HepG2 (cell line): Measurements from ENCODE around the gene ZNF652. TPM values are rescaled to one million over a fixed set of nuclear protein-coding genes. Genes with fewer than 3 reads are reported as not detected.

Experiments used
- ATF7-NPFF ChIP-seq: sonication (generic); formaldehyde crosslinking; IDR thresholded peaks from 2 replicates; pipeline ENCODE4 v1.8.1; 2023; ENCODE audit warnings: mild to moderate bottlenecking, low read depth, missing genetic modification reagents, moderate library complexity
- CREM ChIP-seq, 2 experiments: sonication (generic) in 1 of 2; formaldehyde crosslinking in 1 of 2; IDR thresholded peaks; 2 replicates each; pipeline versions ENCODE4 v1.4.0 to v1.6.1; 2016 to 2020; ENCODE audit warnings: antibody characterized with exemption in 1 of 2, mild to moderate bottlenecking in 1 of 2, missing genetic modification reagents in 1 of 2
- HOXA9 ChIP-seq: sonication (generic); formaldehyde crosslinking; IDR thresholded peaks from 2 replicates; pipeline ENCODE4 v1.8.1; 2022; ENCODE audit warnings: missing genetic modification reagents, mild to moderate bottlenecking, moderate library complexity, borderline replicate concordance
- MEIS1 ChIP-seq: sonication (generic); formaldehyde crosslinking; IDR thresholded peaks from 2 replicates; pipeline ENCODE4 v1.9.0; 2021; ENCODE audit warnings: mild to moderate bottlenecking, missing genetic modification reagents, moderate library complexity, borderline replicate concordance
- PHF21A ChIP-seq: sonication (generic); formaldehyde crosslinking; IDR thresholded peaks from 2 replicates; pipeline ENCODE4 v1.5.0; 2020; ENCODE audit warnings: mild to moderate bottlenecking, missing genetic modification reagents
- RBFOX2 ChIP-seq: fragments of 200-400 bp; formaldehyde crosslinking; IDR thresholded peaks from 2 replicates; pipeline ENCODE4 v1.6.1; 2017; ENCODE audit warnings: low read depth, mild to moderate bottlenecking, low read length
- RBM39 ChIP-seq: fragments of 200-400 bp; formaldehyde crosslinking; IDR thresholded peaks from one replicate; pipeline ENCODE4 v1.6.1; 2018; ENCODE audit warnings: antibody characterized with exemption, mild to moderate bottlenecking, low read depth, low read length; ENCODE audit not compliant: poor library complexity, severe bottlenecking
- RXRB ChIP-seq: IDR thresholded peaks from 2 replicates; pipeline ENCODE4 v1.6.1; 2016; ENCODE audit warnings: borderline replicate concordance, missing genetic modification reagents, missing compliant biosample characterization
- TAF1 ChIP-seq: sonication (generic); formaldehyde crosslinking; IDR thresholded peaks from 2 replicates; pipeline ENCODE4 v1.4.0; 2020; ENCODE audit warnings: missing genetic modification reagents
- TBX2 ChIP-seq: sonication (generic); formaldehyde crosslinking; IDR thresholded peaks from 2 replicates; pipeline ENCODE4 v1.5.0; 2020; ENCODE audit warnings: missing genetic modification reagents, mild to moderate bottlenecking, borderline replicate concordance
- TRIM24 ChIP-seq: sonication (generic); formaldehyde crosslinking; IDR thresholded peaks from 2 replicates; pipeline ENCODE4 v1.8.0; 2022; ENCODE audit warnings: mild to moderate bottlenecking, missing genetic modification reagents
- ZNF431 ChIP-seq: sonication (generic); formaldehyde crosslinking; IDR thresholded peaks from 2 replicates; pipeline ENCODE4 v1.9.0; 2022; ENCODE audit warnings: missing genetic modification reagents, low read depth, mild to moderate bottlenecking, borderline replicate concordance
- ZNF598 ChIP-seq: sonication (generic); formaldehyde crosslinking; IDR thresholded peaks from 2 replicates; pipeline ENCODE4 v1.5.1; 2020; ENCODE audit warnings: mild to moderate bottlenecking, missing genetic modification reagents, borderline replicate concordance
- ZNF607 ChIP-seq: sonication (generic); formaldehyde crosslinking; IDR thresholded peaks from 2 replicates; pipeline ENCODE4 v1.5.1; 2020; ENCODE audit warnings: missing genetic modification reagents, mild to moderate bottlenecking, borderline replicate concordance
- ZNF768 ChIP-seq: sonication (generic); formaldehyde crosslinking; IDR thresholded peaks from 2 replicates; pipeline ENCODE4 v1.4.0; 2020; ENCODE audit warnings: missing genetic modification reagents
- polyA plus RNA-seq, 8 experiments: library from polyadenylated mRNA; depleted of rRNA in 3 of 8; stranded (reverse) in 7 of 8; unstranded in 1 of 8; fragments of >200 nt; fragmentation: Illumina TruSeq in 4 of 8; extraction: Trizol in 4 of 8; gene quantifications; 2 replicates each; pipeline versions ENCODE4 v1.2.1 to v1.2.3, GENCODE V29; 2011 to 2016; ENCODE audit warnings: low read depth in 4 of 8, missing spikeins in 1 of 8, mixed read lengths in 1 of 8; ENCODE audit not compliant: insufficient read depth in 1 of 8
- total RNA-seq, 5 experiments: library from RNA; depleted of rRNA; stranded (reverse); fragments of >200 nt; fragmentation: Illumina TruSeq; extraction: Trizol; gene quantifications; 2 replicates each; pipeline ENCODE4 v1.2.3, GENCODE V29; 2016; ENCODE audit warnings: low read depth in 1 of 5
- TF ChIP-seq, protein P1 (sequence below): sonication (generic); formaldehyde crosslinking; IDR thresholded peaks from 2 replicates; pipeline ENCODE4 v1.4.0; 2020; ENCODE audit warnings: missing genetic modification reagents
- TF ChIP-seq, protein P2 (sequence below): sonication (generic); formaldehyde crosslinking; IDR thresholded peaks from 2 replicates; pipeline ENCODE4 v1.5.0; 2020; ENCODE audit warnings: missing genetic modification reagents
- TF ChIP-seq, protein P3 (sequence below): sonication (generic); formaldehyde crosslinking; conservative IDR thresholded peaks from 2 replicates; pipeline ENCODE4 v1.8.0; 2022; ENCODE audit warnings: mild to moderate bottlenecking, moderate library complexity, missing genetic modification reagents
- TF ChIP-seq, protein P4 (sequence below): sonication (generic); formaldehyde crosslinking; IDR thresholded peaks from 2 replicates; pipeline ENCODE4 v1.9.0; 2022; ENCODE audit warnings: missing genetic modification reagents, mild to moderate bottlenecking, borderline replicate concordance

ZNF652 gene
- total and polyA plus RNA-seq, 2 of the 13 experiments (the other 11 are each of a cell fraction or from before 2014, with no cell fraction given) = 16.2 to 30.2 TPM

DNA sequence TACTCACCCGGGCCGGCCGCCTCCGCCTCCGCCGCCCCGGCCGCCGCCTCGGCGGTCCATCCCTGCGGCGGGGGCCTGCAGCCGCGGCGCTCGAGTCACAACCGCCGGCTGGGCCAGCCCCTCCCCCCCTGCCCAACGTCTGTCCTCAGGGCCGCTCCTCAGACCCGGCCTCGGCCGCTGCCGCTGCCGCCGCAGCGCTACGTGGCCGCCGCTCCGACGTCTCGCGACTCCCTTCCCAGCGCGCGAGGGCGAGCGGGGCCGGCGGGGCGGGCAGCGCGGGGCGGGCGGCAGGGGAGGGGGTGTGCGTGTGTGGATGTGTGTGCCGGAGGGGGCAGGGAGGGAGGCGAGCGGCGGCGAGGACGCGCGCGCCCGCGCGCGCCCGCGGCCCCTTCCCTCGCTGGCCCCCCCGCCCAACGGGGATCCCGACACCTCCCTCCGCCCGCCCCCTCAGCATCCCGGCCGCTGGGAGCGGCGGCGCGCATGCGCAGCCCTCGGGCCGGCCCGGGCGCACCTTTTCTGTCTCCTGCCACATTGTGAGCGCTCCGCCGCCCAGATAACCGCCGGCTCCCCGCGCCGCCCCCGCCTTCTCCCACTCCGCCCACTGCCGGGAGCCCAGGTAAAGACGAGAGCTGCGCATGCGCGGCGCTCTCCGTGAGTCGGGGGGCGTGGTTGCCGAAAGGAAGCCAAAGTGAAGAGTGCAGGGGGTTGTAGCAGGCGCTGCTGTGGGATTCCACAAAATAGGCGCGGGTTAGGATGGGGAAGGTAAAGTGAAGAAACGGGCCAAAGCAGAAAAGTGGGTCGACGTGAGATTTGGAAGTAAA, at the start of gene ZNF652 (continued):
- peak; percentile 79; the same call in 1 of the 2 replicates for TF ChIP-seq ZNF598
- no peak for TF ChIP-seq ZNF607
- TF ChIP-seq, protein P1, sequence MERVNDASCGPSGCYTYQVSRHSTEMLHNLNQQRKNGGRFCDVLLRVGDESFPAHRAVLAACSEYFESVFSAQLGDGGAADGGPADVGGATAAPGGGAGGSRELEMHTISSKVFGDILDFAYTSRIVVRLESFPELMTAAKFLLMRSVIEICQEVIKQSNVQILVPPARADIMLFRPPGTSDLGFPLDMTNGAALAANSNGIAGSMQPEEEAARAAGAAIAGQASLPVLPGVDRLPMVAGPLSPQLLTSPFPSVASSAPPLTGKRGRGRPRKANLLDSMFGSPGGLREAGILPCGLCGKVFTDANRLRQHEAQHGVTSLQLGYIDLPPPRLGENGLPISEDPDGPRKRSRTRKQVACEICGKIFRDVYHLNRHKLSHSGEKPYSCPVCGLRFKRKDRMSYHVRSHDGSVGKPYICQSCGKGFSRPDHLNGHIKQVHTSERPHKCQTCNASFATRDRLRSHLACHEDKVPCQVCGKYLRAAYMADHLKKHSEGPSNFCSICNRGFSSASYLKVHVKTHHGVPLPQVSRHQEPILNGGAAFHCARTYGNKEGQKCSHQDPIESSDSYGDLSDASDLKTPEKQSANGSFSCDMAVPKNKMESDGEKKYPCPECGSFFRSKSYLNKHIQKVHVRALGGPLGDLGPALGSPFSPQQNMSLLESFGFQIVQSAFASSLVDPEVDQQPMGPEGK = peak; percentile 92
- TF ChIP-seq RBM39 = peak; percentile 20
- TF ChIP-seq TAF1 = peak; percentile 33; the same call in 1 of the 2 replicates
- TF ChIP-seq HOXA9 (CRISPR knock-in tag) = 0 out of 2 replicates have a peak, but pooled peaks have one; percentile 11
- TF ChIP-seq ZNF768 (CRISPR knock-in tag) = no peak
- TF ChIP-seq TBX2 (CRISPR knock-in tag) = peak; percentile 61; the same call in 1 of the 2 replicates
- TF ChIP-seq, protein P2, sequence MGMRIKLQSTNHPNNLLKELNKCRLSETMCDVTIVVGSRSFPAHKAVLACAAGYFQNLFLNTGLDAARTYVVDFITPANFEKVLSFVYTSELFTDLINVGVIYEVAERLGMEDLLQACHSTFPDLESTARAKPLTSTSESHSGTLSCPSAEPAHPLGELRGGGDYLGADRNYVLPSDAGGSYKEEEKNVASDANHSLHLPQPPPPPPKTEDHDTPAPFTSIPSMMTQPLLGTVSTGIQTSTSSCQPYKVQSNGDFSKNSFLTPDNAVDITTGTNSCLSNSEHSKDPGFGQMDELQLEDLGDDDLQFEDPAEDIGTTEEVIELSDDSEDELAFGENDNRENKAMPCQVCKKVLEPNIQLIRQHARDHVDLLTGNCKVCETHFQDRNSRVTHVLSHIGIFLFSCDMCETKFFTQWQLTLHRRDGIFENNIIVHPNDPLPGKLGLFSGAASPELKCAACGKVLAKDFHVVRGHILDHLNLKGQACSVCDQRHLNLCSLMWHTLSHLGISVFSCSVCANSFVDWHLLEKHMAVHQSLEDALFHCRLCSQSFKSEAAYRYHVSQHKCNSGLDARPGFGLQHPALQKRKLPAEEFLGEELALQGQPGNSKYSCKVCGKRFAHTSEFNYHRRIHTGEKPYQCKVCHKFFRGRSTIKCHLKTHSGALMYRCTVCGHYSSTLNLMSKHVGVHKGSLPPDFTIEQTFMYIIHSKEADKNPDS (CRISPR knock-in tag) = no peak
- TF ChIP-seq ZNF431 = no peak
- peak; percentile 45; the same call in 1 of the 2 replicates for TF ChIP-seq RXRB (CRISPR knock-in tag)
- TF ChIP-seq, protein P3, sequence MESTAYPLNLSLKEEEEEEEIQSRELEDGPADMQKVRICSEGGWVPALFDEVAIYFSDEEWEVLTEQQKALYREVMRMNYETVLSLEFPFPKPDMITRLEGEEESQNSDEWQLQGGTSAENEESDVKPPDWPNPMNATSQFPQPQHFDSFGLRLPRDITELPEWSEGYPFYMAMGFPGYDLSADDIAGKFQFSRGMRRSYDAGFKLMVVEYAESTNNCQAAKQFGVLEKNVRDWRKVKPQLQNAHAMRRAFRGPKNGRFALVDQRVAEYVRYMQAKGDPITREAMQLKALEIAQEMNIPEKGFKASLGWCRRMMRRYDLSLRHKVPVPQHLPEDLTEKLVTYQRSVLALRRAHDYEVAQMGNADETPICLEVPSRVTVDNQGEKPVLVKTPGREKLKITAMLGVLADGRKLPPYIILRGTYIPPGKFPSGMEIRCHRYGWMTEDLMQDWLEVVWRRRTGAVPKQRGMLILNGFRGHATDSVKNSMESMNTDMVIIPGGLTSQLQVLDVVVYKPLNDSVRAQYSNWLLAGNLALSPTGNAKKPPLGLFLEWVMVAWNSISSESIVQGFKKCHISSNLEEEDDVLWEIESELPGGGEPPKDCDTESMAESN (CRISPR knock-in tag) = peak; percentile 42; the same call in 1 of the 2 replicates
- no peak for TF ChIP-seq CREM (IDR thresholded peaks at IDR 0.05)
- no peak for TF ChIP-seq CREM (CRISPR knock-in tag; IDR thresholded peaks at IDR 0.05)
- peak; percentile 74 for TF ChIP-seq RBFOX2
- peak; percentile 71; the same call in 1 of the 2 replicates for TF ChIP-seq PHF21A (CRISPR knock-in tag)
- TF ChIP-seq MEIS1 (CRISPR knock-in tag) = 0 out of 2 replicates have a peak, but pooled peaks have one; percentile 61
- TF ChIP-seq, protein P4, sequence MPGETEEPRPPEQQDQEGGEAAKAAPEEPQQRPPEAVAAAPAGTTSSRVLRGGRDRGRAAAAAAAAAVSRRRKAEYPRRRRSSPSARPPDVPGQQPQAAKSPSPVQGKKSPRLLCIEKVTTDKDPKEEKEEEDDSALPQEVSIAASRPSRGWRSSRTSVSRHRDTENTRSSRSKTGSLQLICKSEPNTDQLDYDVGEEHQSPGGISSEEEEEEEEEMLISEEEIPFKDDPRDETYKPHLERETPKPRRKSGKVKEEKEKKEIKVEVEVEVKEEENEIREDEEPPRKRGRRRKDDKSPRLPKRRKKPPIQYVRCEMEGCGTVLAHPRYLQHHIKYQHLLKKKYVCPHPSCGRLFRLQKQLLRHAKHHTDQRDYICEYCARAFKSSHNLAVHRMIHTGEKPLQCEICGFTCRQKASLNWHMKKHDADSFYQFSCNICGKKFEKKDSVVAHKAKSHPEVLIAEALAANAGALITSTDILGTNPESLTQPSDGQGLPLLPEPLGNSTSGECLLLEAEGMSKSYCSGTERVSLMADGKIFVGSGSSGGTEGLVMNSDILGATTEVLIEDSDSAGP = peak; percentile 38; the same call in 1 of the 2 replicates
- peak; percentile 7 for TF ChIP-seq ATF7-NPFF (CRISPR knock-in tag)
- no peak for TF ChIP-seq TRIM24 (CRISPR knock-in tag)
